Dermis microvascular lymphatic vessel endothelial cell (primary cell): ENCODE measurements around the gene CD2AP. TPM values are rescaled to one million over a fixed set of nuclear protein-coding genes. Genes with fewer than 3 reads are reported as not detected.
"Not testable (repeated sequence)": the region's sequence is repeated elsewhere in the genome, so short reads cannot be mapped to it uniquely, and the experiment has no call there.

ENCODE experiments used
- DNase-seq, 2 donors: peaks; one replicate each; pipeline versions ENCODE4 v3.0.0 to v3.0.0-alpha.2; 2010; ENCODE audit warnings: low read depth in 2 of 2
- total RNA-seq: library from RNA; depleted of rRNA; stranded (reverse); fragments of >200 nt; gene quantifications from 2 replicates; pipeline ENCODE4 v1.2.1, GENCODE V29; 2014

The CD2AP gene
- total RNA-seq, 1 donor from 2014 or later: 19.8 TPM

DNA sequence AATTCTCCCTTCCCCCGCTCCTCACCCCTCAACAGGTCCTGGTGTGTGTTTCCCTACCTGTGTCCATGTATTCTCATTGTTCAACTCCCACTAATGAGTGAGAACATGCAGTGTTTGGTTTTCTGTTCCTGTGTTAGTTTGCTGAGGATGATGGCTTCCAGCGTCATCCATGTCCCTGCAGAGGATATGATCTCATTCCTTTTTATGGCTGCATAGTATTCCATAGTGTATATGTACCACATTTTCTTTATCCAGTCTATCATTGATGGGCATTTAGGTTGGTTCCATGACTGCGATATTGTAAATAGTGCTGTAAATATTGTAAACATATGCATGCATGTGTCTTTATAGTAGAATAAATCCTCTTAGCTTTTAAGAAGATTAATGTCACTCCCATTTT lies 89.0 kb downstream of the CD2AP start:
- not testable (repeated sequence) for DNase-seq

DNA sequence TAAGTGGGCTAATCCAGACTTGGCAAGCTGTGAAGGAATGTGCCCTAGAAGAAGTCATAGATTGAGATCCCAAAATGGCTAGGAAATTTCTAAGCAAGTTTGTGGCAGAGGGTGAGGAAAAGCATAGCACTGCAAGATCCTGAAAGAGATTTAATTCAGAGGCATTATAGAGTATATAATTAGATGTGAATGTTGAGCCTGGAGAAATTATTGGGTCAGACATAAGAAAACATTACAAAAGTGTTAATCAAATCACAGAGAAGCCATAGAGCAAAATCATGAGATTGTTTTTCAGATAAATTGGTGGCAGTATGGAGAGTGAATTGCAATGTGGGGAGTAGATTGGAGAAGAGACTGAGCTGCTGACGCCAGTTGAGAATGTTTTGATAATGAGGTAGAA lies 90.0 kb downstream of the CD2AP start:
- DNase-seq: no peak

DNA sequence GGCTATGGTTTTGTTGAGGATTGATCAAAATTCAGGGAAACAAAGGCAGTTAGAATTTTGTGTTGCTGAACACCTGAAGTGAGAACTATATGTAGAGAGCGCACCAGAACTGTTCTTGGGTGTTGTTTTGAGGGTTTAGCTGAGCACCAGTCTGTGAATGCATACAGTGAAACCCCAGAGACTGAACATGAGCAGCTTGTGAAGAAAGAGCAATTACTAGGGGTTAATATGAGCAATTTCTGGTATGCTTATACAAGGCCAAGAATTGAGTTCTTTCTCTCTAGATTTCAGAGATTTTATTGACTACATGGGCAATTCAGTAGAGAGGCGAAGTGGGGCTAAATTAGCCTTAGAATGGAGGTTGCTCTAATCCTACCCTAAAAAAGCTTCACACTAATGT lies 93.9 kb downstream of the CD2AP start:
- DNase-seq: no peak

DNA sequence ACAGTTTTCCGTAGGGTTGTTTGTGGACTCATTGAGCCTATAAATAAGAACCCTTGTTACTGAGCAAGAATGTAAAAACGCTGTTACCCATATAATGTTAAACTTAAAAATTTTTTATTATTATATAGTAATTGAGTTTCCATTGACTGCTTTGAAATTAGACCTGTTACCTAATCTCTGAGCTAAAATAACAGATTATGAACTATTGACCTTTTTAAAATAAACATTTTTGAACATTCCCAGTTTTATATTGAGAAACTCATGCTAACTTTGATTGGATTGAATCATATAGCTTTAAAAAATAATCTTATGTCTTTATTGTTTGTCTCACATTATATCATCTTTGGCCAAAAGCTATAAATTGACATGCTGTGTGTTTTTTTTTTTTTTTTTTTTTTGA lies 95.5 kb downstream of the CD2AP start:
- no peak for DNase-seq

DNA sequence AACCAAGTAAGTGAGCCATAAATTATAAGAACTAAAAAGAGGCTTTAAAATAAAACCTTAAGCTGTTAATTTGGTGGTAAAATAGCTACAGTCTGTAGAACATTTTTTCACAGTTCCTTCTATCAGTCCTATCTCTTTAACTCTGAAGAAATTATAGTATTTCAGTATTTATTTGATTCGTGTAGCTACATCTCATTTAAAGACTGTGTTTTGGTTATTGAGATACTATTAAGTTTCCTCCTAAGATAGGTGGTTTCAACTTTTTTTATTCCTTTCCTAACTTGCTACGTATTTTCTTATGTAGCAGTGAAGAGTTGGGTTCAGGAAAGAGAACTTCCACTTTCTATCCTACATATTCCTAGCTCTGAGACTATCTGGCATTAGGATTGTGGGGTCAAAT lies 97.2 kb downstream of the CD2AP start:
- no peak for DNase-seq

DNA sequence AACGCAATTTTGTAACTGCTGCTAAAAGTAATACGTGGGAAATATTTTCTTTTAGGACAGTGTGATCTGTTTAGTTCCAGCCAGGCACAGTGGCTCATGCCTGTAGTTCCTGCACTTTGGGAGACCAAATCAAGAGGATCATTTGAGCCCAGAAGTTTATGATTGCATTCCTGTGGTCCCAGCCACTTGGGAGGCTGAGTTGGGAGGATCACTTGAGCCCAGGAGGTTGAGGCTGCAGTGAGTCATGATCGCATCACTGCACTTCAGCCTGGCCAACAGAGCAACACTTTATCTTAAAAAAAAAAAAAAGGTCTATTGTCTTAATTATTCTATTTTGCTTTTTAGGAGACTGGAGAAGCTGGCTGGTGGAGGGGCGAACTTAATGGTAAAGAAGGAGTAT lies 101.5 kb downstream of the CD2AP start:
- DNase-seq: no peak

DNA sequence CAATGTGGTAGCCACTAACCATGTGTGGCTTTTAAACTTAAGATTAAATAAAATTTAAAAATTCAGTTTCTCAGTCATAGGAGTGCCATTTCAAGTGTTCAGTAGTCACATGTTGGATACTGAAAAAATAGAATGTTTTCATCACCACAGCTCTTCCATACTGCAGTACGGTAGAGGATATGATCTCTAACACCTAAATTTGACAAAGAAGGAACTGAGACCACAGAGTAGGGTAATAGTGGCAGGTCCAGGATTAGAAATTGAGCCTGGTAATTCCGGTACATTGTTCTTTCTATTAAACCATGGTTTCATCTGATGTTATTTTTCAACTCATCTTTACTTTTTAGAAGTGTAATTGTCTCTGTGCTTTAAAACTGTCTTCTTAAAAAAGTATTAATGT lies 104.0 kb downstream of the CD2AP start:
- DNase-seq: no peak

DNA sequence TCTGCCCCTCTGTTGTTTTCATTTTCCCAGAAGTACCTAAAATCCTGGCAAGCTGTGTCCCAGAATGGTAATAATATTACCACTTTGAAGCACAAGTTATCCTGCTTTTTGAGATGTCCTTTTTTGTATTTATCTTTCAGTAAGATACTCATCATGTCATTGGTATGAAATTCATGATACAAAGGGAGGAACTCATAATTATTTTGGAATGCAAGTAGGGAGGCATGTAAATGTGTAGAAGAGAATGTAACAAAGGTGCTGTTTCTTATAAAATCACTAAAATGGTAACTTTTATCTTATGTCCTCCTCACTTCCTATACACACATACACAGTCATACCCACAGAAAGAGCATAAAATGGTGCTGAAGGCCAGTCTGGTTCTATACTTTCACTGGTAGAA lies 109.9 kb downstream of the CD2AP start:
- no peak for DNase-seq

DNA sequence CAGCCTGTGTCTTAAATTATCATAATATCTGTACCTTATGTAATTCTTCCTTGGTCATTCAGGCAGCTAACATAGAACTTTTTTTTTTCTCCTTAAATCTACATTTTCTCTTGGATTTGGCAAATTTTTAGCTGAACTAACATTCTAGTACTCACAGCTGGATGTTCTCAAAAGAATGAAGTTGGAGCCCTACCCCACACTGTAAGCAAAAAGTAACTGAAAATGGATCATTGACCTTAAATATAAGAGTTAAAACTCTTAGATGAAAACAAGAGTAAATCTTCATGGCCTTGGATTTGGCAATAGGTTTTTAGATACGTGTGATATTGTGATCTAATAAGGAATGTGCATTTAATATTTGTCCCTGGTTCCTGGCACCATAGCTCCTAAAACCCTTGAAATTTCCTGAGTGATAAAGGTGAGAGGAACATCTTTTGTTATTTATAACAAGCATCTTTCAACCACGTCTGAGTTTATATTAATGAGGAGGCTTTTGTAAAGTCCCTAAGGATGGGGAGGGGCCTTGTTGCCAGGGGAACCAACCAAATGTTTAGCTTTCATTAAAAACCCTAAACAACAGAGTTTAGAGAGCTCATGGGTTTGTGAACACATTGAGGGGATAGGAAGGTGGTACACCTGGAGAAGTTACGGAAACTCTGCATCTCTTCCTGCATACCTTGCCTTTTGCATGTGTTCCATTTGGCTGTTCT lies 114.7 kb downstream of the CD2AP start:
- DNase-seq: peak in 1 of 2 donors; percentile 3

DNA sequence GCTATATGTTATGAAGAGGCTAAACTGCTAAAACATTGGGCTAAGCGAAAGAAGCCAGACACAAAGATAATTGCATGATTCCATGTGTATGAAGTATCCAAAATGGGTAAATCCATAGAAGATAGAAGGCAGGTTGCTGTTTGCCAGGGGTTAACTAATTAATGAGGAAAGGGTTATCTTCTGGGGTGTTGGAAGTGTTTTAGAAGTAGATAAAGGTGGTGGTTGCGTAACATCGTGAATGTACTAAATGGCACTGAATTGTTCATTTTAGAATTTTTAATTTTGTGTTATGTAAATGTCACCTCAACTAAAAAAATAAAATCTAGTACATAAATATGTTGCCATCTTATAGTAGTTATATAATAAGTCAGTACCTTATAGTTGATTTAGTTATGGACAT lies 116.4 kb downstream of the CD2AP start:
- DNase-seq: no peak

DNA sequence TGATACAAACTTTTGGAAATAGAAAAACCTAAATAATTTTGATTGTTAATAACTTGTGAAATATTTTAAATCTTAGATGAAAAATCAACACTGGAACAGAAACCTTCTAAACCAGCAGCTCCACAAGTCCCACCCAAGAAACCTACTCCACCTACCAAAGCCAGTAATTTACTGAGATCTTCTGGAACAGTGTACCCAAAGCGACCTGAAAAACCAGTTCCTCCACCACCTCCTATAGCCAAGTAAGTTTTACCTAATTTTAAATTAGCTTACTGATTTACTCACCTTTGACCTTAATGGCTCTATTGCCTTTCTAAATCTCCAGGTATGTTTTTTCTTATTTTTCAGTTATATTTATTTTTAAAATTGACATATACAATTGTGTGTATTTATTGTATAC lies 118.2 kb downstream of the CD2AP start:
- no peak for DNase-seq

DNA sequence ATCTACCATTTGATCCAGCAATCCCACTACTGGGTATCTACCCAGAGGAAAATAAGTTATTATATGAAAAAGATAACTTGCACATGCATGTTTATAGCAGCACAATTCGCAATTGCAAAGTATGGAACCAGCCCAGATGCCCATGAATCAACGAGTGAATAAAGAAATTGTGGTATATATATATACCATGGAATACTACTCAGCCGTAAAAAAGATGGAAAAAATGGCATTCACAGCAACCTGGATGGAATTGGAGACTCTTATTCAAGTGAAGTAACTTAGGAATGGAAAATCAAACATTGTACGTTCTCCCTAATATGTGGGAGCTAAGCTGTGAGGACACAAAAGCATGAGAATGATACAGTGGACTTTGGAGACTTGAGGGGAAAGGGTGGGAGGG lies 120.8 kb downstream of the CD2AP start:
- no peak for DNase-seq

DNA sequence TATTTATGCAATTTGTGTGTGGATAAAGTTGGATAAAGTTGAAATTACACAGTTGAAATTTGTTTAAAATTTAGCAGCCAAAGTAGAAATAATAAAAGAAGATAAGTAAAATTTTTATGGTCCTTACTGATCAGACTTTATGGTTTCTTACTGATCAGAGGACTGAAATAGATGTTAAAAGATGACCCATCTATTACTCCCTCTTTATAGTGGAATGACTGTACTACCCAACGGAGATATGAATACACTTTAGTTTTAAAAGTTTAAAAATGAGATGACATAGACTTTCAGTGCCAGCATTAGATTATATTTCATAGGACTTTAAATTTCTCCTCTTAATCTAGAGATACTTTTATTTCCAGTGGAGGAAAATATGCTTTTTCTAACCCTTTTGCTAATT lies 121.9 kb downstream of the CD2AP start:
- DNase-seq: no peak

DNA sequence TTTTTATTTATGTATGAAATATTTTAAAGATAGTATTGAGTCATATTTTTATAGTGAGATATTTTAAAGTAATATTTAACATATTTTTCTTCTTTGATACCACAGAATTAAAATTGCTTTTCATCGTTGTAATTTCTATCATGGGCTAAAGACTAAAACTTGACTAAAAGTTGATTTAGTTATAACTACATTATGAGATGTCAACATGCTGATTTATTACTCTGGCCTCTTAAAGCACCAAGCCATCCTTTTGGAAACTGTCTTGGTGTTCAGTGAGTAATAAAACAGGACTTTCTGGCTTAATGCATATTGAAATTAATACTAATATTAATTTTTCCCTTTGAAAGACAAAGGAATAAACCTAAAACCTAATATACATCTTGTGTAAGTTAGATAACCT lies 125.6 kb downstream of the CD2AP start:
- no peak for DNase-seq

DNA sequence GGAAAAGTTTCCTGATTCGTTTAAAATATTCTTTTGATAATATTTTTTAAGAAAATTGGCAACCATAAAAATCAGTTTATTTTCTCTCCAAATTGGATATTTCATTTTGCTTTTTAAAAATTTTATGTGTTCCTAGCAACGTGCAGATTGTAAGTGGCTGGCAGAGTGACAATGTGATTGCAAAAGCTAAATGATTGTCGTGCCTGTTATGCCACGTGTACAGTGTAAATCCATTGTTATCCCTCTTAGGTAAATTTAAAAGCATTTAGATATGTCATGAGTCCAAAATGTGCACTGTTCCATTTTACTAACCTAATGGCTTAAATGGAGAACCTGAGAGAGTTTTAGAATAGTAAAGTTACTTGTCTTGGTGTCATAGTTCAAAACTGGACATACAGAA lies 126.4 kb downstream of the CD2AP start:
- peak in 1 of 2 donors; percentile 58 for DNase-seq

DNA sequence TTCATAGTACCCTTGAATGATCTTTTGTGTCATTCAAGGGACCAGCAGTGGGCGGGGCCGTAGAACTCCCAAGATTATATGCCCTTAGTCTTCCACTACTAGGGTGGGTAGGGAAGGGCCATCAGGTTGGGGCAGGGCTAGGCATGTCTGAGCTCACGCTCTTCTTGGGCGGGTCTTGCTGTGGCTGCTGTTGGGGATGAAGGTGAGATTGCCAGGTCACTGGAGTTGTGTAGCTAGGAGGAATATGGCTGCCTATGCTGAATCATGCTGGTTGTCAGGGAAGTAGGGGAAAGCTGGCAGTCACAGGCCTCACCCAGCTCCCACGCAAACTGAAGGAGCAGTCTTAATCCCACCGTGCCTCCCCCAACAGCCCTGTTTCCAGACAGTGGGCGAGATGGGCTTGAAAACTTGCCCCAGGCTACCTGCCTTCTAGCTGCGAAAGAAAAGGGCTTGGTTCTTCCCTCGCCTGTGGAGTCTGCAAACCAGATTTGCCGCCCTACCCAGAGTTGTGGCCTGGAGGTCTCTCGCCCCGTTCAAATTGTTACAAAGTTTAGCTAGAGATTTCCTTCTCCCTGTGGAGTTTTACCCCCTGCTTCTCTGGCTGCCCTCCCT lies 144.4 kb downstream of the CD2AP start:
- no peak for DNase-seq

DNA sequence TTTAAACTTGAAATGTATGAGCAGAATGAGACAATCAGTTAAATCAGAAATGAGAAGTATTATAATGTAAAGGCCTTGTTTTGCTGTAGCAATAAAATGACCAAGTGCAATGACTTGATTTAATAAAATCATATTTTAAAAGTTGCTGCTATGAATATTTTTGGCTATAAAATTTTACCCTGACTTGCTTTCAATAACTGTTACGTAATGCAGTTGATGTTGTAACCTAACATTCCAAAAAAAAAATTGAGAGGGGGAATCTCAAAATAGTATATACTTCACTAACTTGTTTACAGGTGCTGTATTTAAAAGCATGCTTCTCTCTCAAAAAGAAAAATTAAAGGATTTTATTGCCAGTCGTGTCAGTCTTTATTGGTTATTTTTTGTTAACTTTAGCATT lies 149.2 kb downstream of the CD2AP start:
- DNase-seq: no peak

DNA sequence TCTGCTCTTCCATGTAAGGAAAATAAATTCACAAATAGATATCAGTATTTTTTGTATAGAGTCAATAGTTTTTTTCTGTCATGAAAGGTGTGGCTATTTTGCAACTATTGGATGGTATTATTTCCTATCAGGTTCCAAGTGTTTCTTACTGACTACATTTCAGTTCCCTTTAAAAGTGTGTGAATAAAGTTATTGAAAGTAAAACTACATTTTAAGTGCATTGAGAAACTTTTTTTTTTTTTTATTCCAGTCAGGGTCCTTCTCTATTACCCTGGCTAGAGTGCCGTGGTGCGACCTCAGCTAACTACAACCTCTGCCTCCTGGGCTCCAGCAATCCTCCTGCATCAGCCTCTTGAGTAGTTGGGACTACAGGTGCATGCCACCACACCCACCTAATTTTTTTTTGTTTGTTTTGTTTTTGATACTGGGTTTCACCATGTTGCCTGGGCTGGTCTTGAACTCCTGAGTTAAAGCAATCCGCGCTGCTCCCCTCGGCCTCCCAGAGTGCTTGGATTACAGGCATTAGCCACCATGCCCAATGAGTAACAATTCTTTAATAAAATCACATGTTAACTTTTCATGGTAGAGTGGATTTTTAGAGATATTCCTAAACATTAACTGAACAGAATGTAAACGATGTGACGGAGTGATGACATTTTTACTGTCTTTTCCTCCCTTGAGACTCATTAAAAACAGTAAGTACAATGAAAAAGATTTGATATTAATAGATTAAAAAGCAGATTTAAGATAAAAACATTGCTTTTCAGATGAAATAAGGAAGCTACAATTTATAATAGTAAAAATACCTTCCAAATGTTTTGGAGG lies 151.1 kb downstream of the CD2AP start:
- no peak for DNase-seq

DNA sequence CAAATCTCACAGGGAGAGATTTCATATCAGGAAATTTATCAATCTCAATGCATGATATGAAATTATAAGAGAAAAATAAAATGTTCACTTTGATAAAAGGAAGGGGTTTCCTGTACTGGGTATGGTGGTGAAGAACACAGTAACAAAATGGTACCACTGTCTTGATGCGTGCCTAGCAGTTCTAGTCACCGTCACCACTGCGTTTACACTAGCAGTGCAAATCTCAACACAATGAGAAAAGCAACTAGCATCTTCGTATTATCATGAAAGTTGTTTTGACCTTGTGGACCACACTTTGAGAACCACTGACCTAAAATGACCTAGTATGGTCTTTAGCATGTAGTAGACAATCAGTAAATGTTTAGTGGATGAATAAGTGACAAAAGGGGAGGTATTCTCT lies 152.4 kb downstream of the CD2AP start:
- DNase-seq: no peak

DNA sequence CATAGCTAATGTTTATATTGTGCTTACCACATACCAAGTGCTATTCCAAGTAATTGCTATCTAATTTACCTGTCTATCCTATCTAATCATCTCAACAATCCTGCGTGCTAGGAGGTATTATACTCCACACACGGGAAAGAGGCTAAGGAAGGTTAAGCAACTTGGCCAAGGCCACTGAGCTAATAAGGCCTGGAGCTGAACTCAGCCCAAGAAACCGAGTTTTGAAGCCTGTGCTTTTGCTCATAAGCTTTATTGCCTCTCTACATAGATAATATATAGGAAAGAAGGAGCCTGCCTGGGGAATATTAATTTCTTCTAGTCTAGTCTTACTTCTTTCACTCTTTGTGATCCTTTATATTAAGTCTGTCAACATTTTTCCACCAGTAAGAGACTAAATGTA lies 153.0 kb downstream of the CD2AP start:
- no peak for DNase-seq

DNA sequence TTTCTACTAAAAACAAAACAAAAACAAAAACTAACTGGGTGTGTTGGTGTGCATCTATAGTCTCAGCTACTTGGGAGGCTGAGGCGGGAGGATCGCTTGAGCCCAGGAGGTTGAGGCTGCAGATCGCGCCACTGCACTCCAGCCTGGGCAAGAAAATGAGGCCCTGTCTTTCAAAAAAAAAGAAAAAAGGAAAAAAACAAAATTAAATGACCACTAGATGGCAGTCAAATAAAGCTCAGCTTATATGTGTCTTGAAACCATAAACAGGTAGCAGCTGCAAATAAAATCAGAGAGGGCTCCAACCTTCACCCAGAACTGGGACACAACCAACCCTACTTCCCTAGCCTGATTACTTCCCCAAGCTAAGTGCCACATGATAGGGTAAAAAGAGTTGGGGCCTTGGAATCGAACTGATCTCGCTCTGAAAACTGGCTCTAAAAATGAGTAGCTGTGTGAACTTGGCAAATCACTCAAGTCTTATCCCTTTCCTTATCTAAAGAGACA lies 153.7 kb downstream of the CD2AP start:
- peak; percentile 48 to 53 for DNase-seq

DNA sequence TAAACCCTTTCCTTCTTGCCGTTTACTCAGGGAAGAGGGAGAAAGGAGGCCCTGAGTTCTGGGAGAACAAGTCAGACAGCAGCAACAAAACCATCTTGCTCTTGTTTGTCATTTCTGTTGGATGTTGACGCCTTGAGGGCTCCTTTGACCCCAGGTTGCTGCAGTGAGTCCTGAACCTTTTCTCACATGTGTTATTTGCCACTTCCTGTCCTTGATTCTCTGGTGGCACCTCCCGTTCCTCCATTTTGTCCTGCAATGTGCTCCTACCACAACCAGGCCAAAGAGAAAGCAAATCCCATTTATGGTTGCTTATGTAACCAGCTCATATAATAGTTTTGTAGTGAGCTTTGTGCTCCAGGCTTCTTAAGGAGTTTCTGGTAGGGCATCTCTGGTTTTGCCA lies 154.2 kb downstream of the CD2AP start:
- no peak for DNase-seq

DNA sequence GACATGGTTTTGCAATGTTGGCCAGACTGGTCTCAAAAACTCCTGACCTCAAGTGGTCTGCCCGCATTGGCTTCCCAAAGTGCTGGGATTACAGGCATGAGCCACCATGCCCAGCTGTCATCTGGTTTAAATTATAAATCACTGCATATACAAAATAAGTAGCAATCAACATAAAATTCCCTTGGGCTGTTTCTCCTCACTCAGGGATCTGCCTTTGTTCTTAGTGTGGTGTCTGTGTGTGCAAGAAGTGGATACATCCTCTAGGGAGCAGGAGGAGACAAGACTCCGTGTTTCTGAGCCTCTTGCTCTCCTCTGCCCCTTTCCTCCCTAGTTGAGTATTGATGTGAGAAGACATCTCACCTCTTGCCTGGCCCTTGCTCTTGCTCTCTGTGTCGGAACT lies 155.6 kb downstream of the CD2AP start:
- no peak for DNase-seq
